Hematopoietic multipotent progenitor cell treated with erythropoietin and hydrocortisone succinate and interleukin-3 and kit ligand, for 6 days (in vitro differentiated cells): ENCODE measurements around the gene ACOT4.
"Not testable (repeated sequence)": the region's sequence is repeated elsewhere in the genome, so short reads cannot be mapped to it uniquely, and the experiment has no call there.

Source experiments
- DNase-seq: peaks from one replicate; pipeline ENCODE4 v3.0.0-alpha.2; 2015

The ACOT4 gene, protein sequence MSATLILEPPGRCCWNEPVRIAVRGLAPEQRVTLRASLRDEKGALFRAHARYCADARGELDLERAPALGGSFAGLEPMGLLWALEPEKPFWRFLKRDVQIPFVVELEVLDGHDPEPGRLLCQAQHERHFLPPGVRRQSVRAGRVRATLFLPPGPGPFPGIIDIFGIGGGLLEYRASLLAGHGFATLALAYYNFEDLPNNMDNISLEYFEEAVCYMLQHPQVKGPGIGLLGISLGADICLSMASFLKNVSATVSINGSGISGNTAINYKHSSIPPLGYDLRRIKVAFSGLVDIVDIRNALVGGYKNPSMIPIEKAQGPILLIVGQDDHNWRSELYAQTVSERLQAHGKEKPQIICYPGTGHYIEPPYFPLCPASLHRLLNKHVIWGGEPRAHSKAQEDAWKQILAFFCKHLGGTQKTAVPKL

DNA sequence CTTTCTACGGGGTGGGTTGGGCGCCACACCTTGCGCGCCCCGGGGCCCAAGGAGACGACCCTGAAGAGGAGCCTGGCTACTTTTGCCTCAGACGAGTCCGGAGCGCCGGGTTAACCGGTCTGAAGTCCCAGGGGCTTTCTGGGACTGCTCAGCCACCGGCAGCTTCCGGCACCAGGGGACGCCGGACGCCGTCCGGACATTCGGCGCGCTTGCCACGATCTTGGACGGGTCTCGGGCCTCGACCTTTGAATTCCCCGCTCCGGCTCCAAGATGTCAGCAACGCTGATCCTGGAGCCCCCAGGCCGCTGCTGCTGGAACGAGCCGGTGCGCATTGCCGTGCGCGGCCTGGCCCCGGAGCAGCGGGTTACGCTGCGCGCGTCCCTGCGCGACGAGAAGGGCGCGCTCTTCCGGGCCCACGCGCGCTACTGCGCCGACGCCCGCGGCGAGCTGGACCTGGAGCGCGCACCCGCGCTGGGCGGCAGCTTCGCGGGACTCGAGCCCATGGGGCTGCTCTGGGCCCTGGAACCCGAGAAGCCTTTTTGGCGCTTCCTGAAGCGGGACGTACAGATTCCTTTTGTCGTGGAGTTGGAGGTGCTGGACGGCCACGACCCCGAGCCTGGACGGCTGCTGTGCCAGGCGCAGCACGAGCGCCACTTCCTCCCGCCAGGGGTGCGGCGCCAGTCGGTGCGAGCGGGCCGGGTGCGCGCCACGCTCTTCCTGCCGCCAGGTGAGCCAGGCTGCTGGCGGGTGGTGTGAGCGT is at the start of gene ACOT4:
Gene ACOT4 (plus strand): TSS at position 184 of the 760 bp plus-strand sequence. CDS start 87 bp downstream, at position 271.
- peak; percentile 59 for DNase-seq

DNA sequence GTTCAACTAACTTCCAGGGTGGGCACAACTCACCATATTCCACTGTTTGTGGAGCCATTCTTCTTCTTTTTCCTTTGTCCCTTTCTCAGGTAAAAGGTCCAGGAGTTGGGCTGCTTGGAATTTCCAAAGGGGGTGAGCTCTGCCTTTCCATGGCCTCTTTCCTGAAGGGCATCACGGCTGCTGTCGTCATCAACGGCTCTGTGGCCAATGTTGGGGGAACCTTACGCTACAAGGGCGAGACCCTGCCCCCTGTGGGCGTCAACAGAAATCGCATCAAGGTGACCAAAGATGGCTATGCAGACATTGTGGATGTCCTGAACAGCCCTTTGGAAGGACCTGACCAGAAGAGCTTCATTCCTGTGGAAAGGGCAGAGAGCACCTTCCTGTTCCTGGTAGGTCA is 48.7 kb upstream of the ACOT4 start:
- not testable (repeated sequence) for DNase-seq

DNA sequence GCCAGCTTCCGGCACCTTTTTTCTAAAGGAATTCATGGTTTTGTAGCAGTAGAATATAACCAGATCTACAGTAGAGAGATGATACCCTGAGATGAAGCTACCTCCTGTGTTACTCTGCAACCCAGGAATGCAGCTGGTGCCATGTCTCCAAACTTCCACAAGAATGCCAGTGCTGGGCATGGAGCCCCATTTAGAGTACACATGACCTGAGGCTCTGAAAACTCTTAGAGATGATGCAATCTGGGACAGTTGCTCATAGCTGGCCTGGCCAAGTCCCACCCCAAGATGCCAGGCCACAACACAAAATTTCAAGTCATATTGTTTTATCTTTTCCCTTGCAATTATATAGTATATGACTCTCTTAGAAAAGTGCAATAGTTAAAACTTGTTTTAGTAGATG is 46.3 kb upstream of the ACOT4 start:
- DNase-seq: not testable (repeated sequence)

DNA sequence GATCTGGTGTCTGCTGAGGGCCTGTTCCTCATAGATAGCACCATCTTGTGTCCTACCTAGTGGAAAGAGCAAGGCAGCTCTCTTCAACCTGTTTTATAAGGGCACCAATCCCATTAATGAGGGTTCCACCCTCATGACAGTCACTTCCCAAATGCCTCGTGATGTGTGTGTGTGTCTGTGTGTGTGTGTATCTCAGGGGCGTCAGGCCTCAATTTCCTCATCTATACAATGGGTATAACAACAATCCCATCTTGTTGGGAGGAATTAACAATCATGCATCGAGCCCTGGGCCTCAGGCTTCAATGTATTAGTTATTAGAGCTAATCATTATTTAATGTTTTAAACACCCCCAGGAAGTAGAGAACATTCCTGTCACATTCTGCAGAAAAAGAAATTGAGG is 42.6 kb upstream of the ACOT4 start:
- DNase-seq: not testable (repeated sequence)

DNA sequence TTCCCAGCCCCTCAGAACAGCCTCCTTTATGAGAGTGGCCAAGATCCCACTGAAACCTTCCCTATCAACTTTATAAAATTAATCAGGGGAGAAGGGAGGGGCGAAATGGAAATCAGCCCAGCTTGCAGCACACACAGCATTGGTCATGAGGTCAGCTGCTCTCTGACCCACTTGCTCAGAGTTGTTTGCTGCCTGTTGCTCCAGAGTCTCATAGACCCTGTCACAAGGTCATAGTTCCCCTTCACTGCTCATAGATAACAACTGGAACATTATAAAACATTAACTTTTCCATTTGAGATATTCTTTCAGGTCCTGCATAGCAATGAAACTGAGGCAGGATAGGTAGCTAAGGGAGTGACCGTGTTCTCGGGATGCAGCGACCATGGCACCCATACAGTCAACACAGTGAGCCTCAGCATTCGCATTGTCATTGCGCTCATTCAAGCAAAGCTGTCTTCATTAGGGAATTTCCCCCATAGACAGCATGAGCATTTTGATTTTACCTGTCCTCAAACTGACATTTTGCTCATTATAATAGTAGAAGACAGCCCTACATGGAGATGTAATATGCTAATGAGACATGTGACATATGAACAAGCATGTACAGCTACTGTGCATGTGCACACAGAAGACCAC is 41.7 kb upstream of the ACOT4 start:
- DNase-seq: not testable (repeated sequence)

DNA sequence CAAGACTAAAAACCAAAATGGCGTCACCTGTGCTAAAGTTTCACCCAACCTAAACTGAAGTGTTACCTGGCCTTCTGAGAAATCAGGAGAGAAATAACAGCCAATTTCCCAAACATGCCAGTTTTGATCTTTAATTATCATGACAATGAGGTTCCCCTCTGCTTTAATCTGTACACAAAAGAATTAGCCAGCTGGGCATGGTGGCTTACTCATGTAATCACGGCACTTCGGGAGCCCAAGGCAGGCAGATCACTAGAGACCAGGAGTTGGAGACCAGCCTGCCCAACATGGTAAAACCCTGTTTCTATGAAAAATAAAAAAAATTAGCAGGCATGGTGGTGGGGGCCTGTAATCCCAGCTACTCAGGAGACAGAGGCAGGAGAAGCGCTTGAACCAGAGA is 37.8 kb upstream of the ACOT4 start:
- DNase-seq: no peak

DNA sequence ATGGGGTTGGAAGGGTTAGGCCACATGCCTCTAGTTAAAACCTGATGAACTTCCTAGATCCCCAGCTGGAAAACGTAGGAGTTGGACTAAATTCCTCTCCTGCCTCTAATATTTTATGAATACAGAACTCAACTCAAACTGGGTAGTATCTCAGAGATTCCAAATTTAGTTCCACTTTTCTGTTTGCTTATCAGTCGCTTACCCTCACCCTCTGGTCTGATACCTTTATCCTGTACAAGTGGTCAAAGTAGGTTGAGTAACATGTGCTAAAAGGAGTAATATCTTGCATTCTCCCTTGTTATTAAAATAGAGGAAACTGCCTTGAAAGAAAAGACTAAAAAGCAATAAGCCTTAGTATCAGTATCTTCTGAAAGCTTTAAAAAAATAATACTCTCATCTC is 34.5 kb upstream of the ACOT4 start:
- DNase-seq: peak; percentile 25

DNA sequence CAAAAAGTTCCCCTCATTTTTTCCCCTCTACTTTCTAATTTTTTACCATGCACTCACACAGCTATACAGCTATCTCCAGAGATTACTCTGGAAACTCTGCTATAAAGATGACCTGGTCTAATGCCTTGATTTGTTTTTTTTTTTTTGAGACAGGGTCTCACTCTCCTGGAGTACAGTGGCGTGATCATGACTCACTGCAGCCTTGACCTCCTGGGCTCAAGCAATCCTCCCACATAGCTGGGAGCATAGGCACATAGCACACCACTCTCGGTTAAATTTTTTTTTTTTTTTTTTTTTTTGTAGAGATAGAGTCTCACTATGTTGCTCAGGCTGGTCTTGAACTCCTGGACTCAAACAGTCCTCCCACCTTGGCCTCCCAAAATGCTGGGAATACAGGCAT is 33.4 kb upstream of the ACOT4 start:
- DNase-seq: not testable (repeated sequence)

DNA sequence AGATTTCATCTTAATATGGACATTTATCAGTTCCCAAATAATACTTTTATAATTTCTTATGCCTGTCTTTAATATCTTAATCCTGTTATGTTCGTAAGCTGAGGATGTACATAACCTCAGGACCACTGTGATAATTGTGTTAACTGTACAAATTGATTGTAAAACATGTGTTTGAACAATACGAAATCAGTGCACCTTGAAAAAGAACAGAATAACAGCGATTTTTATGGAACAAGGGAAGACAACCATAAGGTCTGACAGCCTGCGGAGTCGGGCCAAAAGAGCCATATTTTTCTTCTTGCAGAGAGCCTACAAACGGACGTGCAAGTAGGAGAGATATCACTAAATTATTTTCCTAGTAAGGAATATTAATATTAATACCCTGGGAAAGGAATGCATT is 29.4 kb upstream of the ACOT4 start:
- DNase-seq: not testable (repeated sequence)

DNA sequence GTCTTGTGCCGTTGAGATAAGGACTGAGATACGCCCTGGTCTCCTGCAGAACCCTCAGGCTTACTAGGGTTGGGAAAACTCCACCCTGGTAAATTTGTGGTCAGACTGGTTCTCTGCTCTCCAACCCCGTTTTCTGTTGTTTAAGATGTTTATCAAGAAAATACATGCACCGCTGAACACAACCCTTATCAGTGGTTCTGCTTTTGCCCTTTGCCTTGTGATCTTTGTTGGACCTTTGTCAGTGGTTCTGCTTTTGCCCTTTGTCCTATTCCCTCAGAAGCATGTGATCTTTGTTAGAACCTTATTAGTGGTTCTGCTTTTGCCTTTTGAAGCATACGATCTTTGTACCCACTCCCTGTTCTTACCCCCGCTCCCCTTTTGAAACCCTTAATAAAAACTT is 29.0 kb upstream of the ACOT4 start:
- peak; percentile 51 for DNase-seq

DNA sequence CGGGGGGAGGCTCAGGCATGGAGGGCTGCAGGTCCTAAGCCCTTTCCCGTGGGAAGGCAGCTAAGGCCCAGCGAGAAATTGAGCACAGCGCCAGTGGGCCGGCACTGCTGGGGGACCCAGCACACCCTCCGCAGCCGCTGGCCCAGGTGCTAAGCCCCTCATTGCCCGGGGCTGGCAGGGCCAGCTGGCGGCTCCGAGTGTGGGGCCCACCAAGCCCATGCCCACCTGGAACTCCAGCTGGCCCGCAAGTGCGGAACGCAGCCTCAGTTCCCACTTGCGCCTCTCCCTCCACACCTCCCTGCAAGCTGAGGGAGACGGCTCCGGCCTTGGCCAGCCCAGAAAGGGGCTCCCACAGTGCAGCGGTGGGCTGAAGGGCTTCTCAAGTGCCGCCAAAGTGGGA is 25.2 kb upstream of the ACOT4 start:
- DNase-seq: not testable (repeated sequence)

DNA sequence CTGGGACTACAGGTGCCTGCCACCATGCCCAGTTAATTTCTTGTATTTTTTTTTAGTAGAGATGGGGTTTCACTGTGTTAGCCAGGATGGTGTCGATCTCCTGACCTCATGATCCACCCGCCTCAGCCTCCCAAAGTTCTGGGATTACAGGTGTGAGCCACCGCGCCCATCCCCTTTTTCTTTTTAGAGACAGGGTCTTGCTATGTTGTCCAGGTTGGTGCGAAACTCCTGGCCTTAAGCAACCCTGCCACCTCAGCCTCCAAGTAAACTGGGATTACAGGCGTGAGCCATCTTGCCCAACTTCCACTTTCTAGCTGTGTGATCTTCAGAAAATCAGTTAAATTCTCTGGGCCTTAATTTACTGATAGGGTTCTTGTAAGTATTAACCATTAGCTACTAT is 24.7 kb upstream of the ACOT4 start:
- not testable (repeated sequence) for DNase-seq

DNA sequence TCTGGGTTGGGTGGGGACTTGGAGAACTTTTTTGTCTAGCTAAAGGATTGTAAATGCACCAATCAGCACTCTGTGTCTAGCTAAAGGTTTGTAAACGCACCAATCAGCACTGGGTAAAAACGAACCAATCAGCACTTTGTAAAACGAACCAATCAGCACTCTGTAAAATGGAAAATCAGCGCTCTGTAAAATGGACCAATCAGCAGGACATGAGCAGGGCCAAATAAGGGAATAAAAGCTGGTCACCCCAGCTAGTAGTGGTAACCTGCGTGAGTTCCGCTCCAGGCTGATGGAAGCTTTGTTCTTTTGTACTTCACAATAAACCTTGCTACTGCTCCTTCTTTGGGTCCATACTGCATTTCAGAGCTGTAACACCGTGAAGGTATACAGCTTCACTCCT is 24.3 kb upstream of the ACOT4 start:
- DNase-seq: no peak

DNA sequence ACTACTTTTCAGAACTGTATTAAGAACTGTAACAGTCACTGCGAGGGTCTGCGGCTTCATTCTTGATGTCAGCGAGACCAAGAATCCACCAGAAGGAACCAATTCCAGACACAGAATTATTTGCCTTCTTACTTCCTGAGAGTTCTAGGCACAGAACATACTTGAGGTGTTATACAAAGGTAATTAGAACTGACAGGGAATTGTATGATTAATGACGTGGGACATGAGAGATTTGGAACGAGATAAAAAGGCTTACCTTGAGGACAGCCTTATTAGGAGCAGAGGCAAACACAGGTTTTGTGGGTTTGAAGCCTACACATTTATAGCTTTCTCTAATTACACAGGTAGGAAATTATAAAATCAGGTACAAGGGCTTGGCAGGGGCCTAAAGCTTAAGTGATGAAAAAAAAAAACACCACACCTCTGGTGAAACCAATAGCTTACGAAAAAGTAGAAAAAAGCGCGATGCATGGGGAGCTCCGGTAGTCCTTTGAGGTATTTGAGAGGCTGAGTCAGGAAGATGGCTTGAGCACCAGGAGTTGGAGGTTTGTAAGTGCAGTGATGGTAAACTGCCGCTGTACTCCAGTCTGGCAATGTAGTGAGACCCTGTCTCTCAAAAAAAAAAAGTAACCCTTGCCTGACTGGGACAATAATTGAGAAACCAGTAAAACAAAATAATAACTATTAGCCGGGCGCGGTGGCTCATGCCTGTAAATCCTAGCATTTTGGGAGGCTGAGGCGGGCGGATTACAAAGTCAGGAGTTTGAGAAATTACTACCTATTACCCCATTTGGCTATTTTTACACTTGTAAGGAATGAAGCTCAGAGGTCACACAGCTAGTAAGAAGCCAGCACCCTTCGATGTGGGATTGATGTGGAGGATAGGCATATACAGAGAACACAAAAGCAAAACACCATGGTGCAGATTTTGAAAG is 23.5 kb upstream of the ACOT4 start:
- no peak for DNase-seq

DNA sequence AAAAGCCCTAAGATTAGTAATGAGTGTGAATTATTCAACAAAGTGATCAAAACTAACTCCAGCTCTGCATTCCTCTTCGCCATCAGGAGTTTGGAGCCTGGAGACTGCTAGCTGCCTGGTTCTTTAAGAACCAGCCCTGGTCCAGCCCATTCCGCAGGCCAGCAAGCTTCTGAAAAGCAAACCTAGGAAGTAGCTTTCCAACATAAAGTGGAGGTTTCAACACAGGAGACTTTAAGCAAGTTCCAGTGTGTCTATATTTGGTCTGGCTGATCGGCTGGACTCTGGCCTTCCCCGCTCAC is 22.8 kb upstream of the ACOT4 start:
- not testable (repeated sequence) for DNase-seq

DNA sequence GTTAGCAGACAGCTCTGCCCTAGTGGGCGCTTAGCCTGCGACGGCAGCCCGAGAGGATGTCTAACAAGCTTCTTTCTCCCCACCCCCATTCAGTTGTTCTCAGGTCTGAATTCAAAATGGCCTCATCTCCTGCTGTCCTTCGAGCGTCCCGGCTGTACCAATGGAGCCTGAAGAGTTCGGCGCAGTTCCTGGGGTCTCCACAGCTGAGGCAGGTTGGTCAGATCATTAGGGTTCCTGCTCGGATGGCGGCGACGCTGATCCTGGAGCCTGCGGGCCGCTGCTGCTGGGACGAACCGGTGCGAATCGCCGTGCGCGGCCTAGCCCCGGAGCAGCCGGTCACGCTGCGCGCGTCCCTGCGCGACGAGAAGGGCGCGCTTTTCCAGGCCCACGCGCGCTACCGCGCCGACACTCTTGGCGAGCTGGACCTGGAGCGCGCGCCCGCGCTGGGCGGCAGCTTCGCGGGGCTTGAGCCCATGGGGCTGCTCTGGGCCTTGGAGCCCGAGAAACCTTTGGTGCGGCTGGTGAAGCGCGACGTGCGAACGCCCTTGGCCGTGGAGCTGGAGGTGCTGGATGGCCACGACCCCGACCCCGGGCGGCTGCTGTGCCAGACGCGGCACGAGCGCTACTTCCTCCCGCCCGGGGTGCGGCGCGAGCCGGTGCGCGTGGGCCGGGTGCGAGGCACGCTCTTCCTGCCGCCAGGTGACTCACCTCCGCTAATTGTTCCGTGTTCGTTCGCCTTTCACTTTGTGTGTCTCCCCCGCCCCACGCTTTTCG is 22.3 kb upstream of the ACOT4 start, which contains the start of gene ACOT2:
Gene ACOT2 (plus strand): TSS at position 29 of the 774 bp plus-strand sequence. CDS start 28 bp downstream, at position 57.
- DNase-seq: peak; percentile 95

DNA sequence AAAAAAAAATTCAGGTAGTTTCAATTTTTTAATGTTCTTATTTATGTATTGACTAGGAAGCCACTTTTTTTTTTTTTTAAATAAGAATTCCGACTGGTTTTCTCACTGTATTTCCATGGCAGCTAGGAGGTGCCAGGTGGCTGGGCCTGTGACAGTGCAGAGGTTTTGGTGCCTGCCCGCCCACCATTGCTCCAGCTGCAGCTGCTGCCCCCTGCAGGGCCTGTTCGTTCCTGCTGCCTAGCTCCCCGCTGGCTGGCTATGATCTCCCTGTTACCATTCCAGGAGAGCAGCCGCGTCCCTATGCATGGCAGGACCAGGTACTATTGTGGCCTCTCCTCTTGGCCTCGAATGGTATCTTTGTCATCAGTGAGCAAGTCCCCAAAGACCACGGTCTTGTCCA is 20.8 kb upstream of the ACOT4 start:
- peak; percentile 58 for DNase-seq

DNA sequence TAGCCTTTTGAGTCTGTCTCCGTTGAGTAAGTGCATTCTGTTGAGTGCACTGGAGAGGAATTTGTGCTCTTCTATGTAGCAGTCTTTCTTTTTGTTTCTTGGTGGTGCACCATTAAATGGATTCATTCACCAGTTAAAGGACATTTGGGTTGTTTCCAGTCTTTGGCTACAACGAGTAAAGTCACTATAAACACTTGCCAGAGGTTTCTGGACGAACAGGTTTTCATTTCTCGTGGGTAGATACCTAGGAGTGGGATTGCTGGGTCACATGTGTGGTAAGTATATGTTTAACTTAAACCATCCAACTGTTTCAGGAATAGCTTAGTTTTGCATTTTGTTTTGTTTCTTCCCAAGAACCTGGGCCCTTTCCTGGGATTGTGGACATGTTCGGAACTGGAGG is 18.6 kb upstream of the ACOT4 start:
- not testable (repeated sequence) for DNase-seq

DNA sequence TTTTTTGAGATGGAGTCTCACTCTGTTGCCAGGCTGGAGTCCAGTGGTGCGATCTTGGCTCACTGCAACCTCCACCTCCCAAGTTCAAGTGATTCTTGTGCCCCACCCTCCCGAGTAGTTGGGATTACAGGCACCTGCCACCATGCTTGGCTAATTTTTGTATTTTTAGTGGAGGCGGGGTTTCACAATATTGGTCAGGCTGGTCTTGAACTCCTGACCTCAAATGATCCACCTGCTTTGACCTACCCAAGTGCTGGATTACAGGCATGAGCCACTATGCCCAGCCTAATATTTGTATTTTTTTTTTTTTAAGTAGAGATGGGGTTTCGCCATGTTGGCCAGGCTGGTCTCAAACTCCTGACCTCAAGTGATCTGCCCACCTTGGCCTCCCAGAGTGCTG is 17.9 kb upstream of the ACOT4 start:
- not testable (repeated sequence) for DNase-seq

DNA sequence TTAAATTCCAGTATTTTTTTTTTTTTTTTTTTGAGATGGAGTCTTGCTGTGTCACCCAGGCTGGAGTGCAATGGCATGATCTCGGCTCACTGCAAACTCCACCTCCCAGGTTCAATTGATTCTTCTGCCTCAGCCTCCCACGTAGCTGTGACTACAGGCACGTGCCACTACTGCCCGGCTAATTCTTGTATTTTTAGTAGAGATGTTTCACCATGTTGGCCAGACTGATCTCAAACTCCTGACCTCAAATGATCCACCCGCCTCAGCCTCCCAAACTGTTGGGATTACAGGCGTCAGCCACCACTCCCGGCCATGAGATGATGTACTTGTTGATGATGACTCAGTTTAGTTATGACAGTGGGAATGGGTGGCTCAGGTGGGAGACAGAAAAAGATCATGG is 17.4 kb upstream of the ACOT4 start:
- not testable (repeated sequence) for DNase-seq

DNA sequence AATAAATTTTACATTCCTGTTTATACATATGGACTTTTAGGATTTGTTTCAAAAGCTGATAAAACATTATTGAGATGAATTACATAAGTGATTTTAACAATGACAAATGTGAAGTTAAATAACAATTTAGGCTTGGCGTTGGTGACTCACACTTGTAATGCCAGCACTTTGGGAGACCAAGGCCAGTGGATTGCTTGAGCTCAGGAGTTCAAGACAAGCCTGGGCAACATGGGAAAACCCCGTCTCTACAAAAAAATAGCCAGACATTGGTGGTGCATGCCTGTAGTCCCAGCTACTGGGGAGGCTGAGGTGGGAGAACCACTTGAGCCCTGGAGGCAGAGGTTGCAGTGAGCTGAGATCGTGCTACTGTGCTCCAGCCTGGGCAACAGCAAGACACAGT is 15.3 kb upstream of the ACOT4 start:
- no peak for DNase-seq

DNA sequence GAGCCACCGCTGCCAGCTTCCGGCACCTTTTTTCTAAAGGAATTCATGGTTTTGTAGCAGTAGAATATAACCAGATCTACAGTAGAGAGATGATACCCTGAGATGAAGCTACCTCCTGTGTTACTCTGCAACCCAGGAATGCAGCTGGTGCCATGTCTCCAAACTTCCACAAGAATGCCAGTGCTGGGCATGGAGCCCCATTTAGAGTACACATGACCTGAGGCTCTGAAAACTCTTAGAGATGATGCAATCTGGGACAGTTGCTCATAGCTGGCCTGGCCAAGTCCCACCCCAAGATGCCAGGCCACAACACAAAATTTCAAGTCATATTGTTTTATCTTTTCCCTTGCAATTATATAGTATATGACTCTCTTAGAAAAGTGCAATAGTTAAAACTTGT is 14.5 kb upstream of the ACOT4 start:
- DNase-seq: not testable (repeated sequence)
